SU-DHL-6 (cell line): ENCODE results near the gene ID4.

Experiments
- CTCF ChIP-seq: fragments of 200-600 bp; sonication (generic); IDR thresholded peaks from one replicate; pipeline ENCODE4 v1.5.1; 2017; ENCODE audit warnings: antibody characterized with exemption, mild to moderate bottlenecking, low read length, moderate library complexity; ENCODE audit not compliant: insufficient read depth, poor library complexity, severe bottlenecking
- EZH2phosphoT487 ChIP-seq: fragments of 200-600 bp; sonication (generic), shearing (Covaris generic); conservative IDR thresholded peaks from 2 replicates; pipeline ENCODE4 v1.6.1; 2018; ENCODE audit warnings: mild to moderate bottlenecking, antibody characterized with exemption, low read length, moderate library complexity, mixed read lengths

- no peak for TF ChIP-seq CTCF
- TF ChIP-seq EZH2phosphoT487: no peak
Measured at GRCh38 chr6:19855536-19855935, 18.4 kb downstream of the ID4 start.
